GM18519 (cell line): ENCODE data around the gene PRKG1.
A peak's percentile ranks its signal among the peaks of the same experiment; 100 is the strongest.

Source experiments
- ATAC-seq: cut with Tn5 transposase; IDR thresholded peaks from one replicate; pipeline ENCODE4 v1.9.1; 2021; ENCODE audit warnings: mild to moderate bottlenecking, moderate library complexity; ENCODE audit not compliant: unreplicated experiment, low FRiP score

Gene PRKG1

DNA sequence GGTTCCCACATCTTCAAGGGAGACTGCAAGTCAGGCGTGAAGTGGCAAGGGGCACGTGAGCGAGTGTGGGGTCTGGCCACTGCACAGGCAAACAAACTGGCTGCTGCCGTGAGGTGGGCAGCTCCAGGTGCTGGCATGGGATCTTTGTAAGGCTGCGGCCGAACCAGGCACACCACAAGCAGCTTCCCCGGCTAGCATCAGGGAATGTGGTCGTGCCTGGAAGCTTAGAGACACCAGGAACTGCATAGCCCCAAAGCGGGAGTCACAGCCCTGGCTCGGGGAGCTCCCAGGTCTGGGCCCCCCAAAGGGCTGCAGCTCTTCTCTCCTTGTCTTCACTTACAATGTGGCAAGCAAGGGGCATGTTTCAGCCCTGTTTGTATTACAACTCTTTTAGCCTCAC lies 988.9 kb downstream of the PRKG1 start:
- ATAC-seq = no peak

DNA sequence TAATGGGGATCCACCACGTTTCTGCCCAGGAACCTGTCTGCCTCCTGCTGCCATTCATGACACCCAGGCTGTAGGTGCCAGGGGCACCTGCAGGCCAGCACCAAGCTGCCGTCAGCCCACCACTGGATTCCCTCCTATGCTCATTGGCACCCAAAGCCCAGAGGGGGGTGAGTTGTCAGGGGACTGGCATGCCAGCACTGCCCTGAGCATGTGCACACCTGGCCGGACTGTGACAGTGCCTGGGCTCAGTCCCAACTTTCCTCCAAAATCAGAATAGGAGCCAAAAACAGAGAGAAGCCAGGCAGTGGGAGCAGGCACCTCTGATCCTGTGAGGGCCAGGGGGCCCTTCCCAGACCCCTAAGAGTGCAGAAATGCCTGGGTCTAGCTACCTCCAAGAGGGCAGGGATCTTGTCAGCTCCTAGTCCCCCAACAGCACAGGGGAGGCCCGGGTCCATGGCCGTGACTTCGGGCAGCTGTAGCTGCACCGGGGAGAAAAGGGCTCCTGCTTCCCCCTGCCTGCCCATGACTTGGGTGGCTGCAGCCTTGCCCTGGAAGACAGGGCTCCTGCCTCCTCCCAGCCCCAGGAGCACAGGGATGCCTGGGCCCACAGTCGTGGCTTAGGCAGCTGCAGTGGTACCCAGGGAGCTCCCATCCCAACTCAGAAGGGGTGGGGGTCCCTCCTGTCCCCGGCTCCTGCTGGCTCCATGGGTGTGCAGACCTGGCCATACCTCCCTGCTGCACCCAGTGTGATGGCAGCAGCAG lies 990.0 kb downstream of the PRKG1 start:
- no peak for ATAC-seq

DNA sequence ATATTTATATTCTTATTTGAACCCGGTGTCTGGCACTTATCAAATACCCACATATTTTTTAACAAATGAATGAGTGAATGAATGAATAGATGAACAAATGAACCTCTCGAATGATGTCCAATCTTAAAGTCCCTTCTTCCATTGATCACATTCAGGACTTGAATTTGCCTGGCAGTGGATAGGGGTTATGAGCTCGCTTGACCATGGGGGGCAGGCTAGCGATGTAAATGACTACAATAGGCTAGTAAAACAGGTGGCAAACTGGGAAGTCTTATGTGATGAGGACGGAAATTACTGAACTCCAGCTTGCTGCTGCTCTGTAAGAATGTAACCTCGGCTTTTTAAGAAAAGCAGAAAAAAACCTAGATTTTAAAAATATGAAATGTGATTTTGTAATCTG lies 992.1 kb downstream of the PRKG1 start:
- ATAC-seq = no peak

DNA sequence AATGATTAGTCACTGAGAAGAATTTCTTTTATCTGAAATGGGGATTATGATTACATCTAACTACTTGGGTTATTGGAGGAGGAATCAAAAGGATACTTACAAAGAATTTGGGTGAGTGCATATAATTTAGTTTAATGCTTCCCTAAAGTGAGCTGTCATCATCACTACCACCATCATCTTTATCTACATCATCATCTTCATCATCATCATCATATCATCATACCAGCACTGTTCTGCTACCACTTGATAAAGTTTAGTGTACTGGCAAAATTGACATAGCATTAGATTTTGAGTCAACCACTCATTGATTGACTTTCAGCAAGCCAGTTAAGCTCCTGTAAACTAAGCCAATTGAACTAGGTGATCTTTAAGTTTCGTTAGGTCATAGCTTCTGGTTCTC lies 994.2 kb downstream of the PRKG1 start:
- ATAC-seq = no peak

DNA sequence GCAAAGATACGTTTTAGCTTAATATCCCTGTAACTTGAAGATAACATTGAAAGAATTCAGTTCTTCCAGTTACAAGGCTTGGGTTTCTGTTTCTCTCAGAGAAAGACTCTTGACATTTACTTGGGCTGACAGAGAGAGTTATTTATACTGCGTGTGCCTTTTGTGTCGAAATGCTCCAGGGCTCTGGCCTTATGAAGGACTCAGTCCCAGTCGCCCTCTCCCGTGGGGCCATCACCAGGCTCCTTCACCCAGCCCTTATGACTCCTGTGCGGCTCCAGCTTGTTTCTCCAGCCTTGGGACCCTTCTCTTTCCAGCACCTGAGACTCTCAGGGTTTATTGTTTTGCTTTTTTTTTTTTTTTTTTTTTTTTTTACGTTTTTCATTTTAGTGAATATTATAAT lies 997.5 kb downstream of the PRKG1 start:
- no peak for ATAC-seq

GRCh38 chr10:52074505-52075026 lies 1000.3 kb downstream of the PRKG1 start:
- ATAC-seq = no peak

GRCh38 chr10:52077814-52078213 lies 1003.5 kb downstream of the PRKG1 start:
- no peak for ATAC-seq

DNA sequence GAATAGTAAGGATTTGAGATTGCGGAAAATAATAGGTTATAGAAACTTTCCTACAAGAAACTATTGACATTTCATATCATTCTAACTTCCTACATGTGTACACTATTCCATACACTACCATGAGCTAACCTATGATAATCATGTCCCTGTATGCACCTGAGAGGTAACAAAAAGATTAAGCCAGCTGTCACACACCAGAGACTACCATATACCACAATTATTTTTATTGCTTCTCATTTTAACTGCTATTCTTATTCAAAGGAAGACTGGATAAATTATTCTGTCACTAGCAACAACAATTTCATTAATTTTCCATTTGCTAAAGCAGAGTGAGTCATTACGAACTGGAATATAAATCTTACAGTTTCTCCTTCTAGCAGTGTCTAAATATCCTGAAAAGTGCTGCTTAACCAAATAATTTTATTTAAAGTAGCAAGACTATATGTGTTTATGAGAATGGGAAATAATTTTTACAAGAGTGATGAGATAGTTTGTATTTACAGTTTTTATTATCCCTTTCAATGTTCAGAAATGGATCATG lies 1004.2 kb downstream of the PRKG1 start:
- no peak for ATAC-seq

DNA sequence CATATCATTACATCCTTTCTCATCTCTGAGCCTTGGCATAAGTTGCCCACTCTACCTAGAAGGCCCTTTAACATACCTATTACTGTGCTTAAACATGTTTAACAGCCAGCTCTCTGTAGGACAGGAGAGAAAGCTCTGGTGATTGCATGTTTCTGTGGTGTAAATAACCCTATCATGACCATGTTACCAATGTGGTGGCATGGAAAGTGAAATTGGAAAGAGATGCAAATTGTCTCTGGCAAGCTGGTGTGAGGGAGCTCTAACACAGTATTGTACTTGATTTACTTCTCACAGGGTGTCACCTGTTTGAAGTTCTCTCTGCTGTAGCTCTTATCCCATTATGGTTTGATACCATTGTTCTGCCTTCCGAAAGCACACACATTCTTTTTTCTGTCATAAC lies 1008.0 kb downstream of the PRKG1 start:
- peak; percentile 50 for ATAC-seq

DNA sequence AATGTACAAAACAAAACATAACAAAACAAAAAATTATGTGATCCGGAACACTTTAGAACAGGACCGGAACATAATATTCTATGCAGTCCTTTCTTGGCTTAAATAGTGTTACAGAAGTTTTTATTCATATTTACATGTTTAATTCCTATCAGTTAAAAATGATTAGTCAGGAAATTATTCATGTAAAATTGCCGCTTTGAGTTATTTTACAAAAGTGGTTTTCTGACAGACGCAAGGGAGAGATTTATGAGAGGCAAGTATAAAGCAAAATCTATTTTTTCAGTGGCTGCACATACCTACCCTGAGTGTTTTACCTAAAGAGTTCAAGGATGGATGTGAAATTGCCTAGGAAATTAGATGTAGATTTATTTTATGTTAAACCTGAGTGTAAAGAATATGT lies 1009.1 kb downstream of the PRKG1 start:
- no peak for ATAC-seq

DNA sequence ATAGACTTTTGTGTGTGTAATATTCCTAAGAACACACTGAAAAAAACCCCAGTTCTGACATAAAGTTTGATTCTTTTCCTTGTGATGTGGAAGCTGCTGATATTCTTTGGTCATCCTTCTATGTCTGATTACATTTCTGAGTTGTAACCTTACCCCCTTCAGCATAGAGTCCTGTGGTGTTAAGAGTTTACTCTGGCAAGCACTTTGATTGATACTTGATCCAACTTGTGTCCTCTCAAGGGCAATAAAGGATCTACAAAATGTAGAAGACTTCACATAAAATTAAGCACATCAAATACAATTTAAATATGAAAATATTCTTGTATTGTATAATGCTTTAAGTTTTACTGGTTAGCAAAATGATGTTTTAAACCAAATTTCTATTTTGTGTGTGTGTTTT lies 1018.1 kb downstream of the PRKG1 start:
- ATAC-seq = no peak

- no peak for ATAC-seq
These were observed 1023.8 kb downstream of the PRKG1 start for GRCh38 chr10:52098130-52098529.

GRCh38 chr10:52099026-52099600 lies 1024.8 kb downstream of the PRKG1 start:
- ATAC-seq = no peak

DNA sequence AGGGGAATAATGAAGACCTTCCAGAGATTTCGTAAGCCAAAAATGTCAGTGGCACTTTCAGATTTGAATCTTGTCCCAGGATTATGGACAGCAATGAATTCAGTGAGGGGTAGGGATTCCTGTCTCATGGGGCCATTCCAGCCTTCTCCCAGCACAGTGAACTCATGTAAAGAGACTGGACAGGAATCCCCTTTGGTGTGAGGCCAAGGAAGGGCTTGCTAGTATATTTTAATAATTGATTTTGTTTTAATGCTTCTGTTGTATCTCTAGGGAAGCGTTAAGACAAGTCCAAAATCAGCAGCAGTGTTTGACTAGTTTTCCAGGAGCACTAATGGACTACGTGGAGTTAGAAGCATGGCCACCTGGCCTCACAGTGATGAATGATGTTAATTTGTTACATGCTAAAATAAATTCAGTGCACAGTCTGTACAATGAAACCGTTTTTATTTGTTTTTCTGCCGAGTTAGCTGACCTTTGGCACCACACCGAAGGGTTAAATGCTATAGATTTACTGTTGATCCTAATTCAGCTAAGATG lies 1025.8 kb downstream of the PRKG1 start:
- ATAC-seq = no peak

- no peak for ATAC-seq
These were observed 1031.0 kb downstream of the PRKG1 start for GRCh38 chr10:52105301-52105700.

GRCh38 chr10:52106011-52106410 lies 1031.7 kb downstream of the PRKG1 start:
- ATAC-seq = no peak

DNA sequence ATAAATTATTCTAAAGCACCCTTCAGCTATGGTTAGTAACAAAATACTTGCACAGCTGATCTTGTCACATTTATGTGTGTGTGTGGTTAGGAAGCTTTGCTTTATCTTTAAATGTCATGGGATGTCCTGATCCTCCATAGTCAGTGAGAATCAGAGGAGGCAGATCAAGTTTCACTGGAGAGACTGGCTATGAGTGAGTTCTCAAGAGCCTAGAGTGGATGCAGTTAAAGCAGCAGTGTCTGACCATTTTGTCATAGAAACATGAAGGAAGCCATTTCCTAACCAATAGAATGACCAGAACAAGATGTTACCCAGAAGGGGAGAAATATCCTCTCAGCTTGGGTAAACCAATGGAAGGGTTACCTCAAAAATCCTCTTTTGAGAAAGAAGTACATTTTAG lies 1032.6 kb downstream of the PRKG1 start:
- ATAC-seq = no peak

- ATAC-seq = no peak
These were observed 1033.9 kb downstream of the PRKG1 start for GRCh38 chr10:52108236-52108635.

DNA sequence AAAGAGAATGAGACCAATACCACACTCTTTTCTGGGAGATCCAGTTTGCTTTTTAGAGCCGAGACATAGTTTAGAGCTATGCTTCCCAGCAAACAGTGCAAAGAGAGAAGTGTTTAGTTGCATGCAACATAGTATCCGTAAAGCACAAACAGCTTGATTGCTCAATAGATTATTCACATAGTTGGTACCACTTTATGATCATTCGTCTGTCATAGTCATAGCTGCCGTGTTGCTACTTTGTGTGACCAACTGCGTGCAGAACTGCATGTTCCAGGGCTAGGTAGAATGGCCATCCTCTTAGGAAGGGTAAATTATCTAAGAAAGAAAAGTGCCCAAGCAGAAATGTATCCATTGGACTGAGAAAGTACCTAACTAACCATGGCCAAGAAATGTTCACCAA lies 1036.3 kb downstream of the PRKG1 start:
- ATAC-seq = no peak

GRCh38 chr10:52111101-52111891 lies 1037.0 kb downstream of the PRKG1 start:
- ATAC-seq = no peak

GRCh38 chr10:52115823-52116222 lies 1041.5 kb downstream of the PRKG1 start:
- ATAC-seq = no peak
